ENCODE results near the gene MRPL22.
A peak's percentile ranks its signal among the peaks of the same experiment; 100 is the strongest.

Gene MRPL22

DNA sequence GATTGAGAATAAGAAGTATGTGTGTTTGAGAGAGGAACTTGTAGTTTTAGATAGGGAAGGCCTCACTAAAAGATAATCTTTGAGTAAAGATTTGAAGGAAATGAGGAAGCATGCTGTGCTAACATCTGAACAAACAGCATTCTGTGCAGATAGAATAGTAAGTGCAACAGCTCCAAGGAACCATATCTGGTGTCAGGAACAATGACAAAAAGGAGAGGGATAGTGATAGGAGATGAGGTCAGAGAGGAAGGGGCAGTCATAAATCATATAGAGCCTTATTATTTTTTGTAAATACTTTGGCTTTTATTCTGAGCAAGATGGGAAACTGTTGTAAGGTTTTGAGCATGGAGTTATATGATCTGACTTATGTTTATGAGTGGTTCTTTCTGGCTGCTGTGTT, 3.8 kb downstream of the MRPL22 start:
- Histone ChIP-seq H3K4me3 (ENCODE audit: low read length) (no peak overlapping the region), H3K36me3 (replicated peaks; ENCODE audit: low read depth, low read length) (peaks cover 3% of the 10 kb centered on the region), H4K20me1 (ENCODE audit: insufficient read depth, low read length) (no peaks in the 10 kb centered on the region), H3K9ac (ENCODE audit: low read length) (no peak overlapping the region), H3K27ac (ENCODE audit: low read length) (no peak overlapping the region), H3K79me2 (ENCODE audit: low read length) (peaks cover 72% of the 10 kb centered on the region), H2AFZ (ENCODE audit: low read depth, low read length) (no peak overlapping the region), H3K4me2 (ENCODE audit: low read length) (no peak overlapping the region), H3K9me3 (ENCODE audit: insufficient read depth, low read length) (no peaks in the 10 kb centered on the region), H3K27me3 (ENCODE audit: low read depth, low read length) (no peaks in the 10 kb centered on the region), H3K4me1 (ENCODE audit: low read length) (peaks cover 17% of the 10 kb centered on the region)
- TF ChIP-seq EZH2phosphoT487 (IDR thresholded peaks at IDR 0.05; ENCODE audit: low read depth), result no peak
- TF ChIP-seq, protein P1, sequence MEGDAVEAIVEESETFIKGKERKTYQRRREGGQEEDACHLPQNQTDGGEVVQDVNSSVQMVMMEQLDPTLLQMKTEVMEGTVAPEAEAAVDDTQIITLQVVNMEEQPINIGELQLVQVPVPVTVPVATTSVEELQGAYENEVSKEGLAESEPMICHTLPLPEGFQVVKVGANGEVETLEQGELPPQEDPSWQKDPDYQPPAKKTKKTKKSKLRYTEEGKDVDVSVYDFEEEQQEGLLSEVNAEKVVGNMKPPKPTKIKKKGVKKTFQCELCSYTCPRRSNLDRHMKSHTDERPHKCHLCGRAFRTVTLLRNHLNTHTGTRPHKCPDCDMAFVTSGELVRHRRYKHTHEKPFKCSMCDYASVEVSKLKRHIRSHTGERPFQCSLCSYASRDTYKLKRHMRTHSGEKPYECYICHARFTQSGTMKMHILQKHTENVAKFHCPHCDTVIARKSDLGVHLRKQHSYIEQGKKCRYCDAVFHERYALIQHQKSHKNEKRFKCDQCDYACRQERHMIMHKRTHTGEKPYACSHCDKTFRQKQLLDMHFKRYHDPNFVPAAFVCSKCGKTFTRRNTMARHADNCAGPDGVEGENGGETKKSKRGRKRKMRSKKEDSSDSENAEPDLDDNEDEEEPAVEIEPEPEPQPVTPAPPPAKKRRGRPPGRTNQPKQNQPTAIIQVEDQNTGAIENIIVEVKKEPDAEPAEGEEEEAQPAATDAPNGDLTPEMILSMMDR (IDR thresholded peaks at IDR 0.05; ENCODE audit: low read depth, low read length), result no peak

DNA sequence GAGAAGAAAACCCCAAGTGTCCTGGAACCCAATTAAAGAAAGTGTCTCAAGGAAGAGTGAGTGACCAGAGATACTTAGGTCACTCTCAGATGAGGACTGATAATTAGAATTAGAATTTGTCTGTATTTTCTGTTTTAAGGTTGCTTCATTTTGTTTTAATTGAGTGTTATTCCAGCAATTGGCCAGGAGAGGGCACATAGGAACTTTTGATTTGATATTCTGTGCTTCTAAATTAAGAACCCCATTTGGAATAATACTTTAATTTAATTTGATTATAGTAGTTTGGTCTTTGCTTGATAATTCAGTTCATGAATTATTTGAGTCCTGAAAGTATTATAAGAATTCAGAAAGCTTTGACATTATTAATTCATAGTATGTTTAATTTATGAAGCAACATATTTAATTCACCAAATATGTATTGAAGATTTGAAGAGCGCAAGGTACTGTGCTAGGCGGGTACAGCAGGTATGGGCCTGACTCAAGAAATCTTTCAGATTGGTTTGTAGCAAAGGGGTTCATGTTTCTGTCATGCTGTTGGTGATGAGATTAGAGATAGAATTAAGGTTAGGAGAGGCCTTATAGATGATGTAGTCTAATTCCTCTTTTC, 4.9 kb downstream of the MRPL22 start:
- no peaks in the 10 kb centered on the region for H3K9me3 ChIP-seq (ENCODE audit: insufficient read depth, low read length)
- peaks cover 3% of the 10 kb centered on the region for H3K36me3 ChIP-seq (replicated peaks; ENCODE audit: low read depth, low read length)
- no peak overlapping the region for H3K9ac ChIP-seq (ENCODE audit: low read length)
- H3K4me2 ChIP-seq (ENCODE audit: low read length), result no peak overlapping the region
- H3K27me3 ChIP-seq (ENCODE audit: low read depth, low read length), result no peaks in the 10 kb centered on the region
- no peaks in the 10 kb centered on the region for H4K20me1 ChIP-seq (ENCODE audit: insufficient read depth, low read length)
- no peak overlapping the region for H3K4me3 ChIP-seq (ENCODE audit: low read length)
- H3K27ac ChIP-seq (ENCODE audit: low read length), result no peak overlapping the region
- no peak overlapping the region for H2AFZ ChIP-seq (ENCODE audit: low read depth, low read length)
- H3K79me2 ChIP-seq (ENCODE audit: low read length), result peaks cover 75% of the 10 kb centered on the region
- peaks cover 10% of the 10 kb centered on the region for H3K4me1 ChIP-seq (ENCODE audit: low read length)
- no peak for TF ChIP-seq EZH2phosphoT487 (IDR thresholded peaks at IDR 0.05; ENCODE audit: low read depth)
- TF ChIP-seq, protein P1 (IDR thresholded peaks at IDR 0.05; ENCODE audit: low read depth, low read length), result peak; percentile 46

DNA sequence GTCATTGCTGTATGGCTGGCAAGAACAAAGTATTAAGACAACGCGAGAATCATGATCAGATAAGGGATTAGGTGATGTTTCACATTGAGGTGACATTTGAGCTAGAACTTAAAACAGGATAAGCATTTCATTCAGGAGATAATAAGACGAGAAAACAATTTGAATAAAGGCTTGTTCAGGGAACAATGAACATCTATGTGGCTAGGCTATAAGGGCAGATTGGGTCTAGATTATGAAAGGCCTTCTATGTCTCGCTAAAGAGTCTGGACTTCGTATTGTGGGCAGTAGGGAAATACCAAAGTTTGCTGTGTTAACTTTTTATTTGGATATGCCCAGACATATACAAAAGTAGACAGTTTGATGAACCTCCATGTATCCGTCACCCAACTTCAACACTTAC, 6.9 kb downstream of the MRPL22 start:
- H3K4me2 ChIP-seq (ENCODE audit: low read length), result no peak overlapping the region
- no peak overlapping the region for H3K9ac ChIP-seq (ENCODE audit: low read length)
- H3K4me3 ChIP-seq (ENCODE audit: low read length), result no peak overlapping the region
- H2AFZ ChIP-seq (ENCODE audit: low read depth, low read length), result no peak overlapping the region
- H3K36me3 ChIP-seq (replicated peaks; ENCODE audit: low read depth, low read length), result peaks cover 3% of the 10 kb centered on the region
- H3K9me3 ChIP-seq (ENCODE audit: insufficient read depth, low read length), result no peaks in the 10 kb centered on the region
- H3K27ac ChIP-seq (ENCODE audit: low read length), result no peak overlapping the region
- TF ChIP-seq, protein P1 (IDR thresholded peaks at IDR 0.05; ENCODE audit: low read depth, low read length), result no peak
- TF ChIP-seq EZH2phosphoT487 (IDR thresholded peaks at IDR 0.05; ENCODE audit: low read depth), result no peak
- no peaks in the 10 kb centered on the region for H4K20me1 ChIP-seq (ENCODE audit: insufficient read depth, low read length)
- peaks cover 5% of the 10 kb centered on the region for H3K4me1 ChIP-seq (ENCODE audit: low read length)
- peaks cover 56% of the 10 kb centered on the region for H3K79me2 ChIP-seq (ENCODE audit: low read length)
- H3K27me3 ChIP-seq (ENCODE audit: low read depth, low read length), result no peaks in the 10 kb centered on the region

DNA sequence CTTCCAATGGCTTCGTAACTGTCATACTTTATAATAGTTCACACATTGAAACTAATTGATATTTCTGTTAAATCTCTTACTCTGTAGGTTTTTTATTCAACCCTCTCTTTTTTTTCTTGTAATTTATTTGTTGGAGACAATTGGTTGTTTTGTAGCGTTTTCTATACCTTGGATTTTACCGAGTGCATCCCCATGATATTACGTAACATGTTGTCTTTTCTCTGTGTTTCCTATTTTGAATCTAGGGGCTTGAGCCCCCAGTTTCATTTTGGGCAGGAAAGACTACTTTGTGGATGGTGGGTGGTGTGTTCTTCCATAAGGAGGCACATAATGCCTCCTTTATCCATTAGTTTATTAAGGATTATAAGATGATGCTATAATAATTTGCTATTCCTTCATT, 7.4 kb downstream of the MRPL22 start:
- no peak overlapping the region for H3K9ac ChIP-seq (ENCODE audit: low read length)
- no peak overlapping the region for H2AFZ ChIP-seq (ENCODE audit: low read depth, low read length)
- H4K20me1 ChIP-seq (ENCODE audit: insufficient read depth, low read length), result no peaks in the 10 kb centered on the region
- H3K4me1 ChIP-seq (ENCODE audit: low read length), result peaks cover 5% of the 10 kb centered on the region; the same call in 1 of the 2 replicates
- no peak overlapping the region for H3K4me3 ChIP-seq (ENCODE audit: low read length)
- H3K9me3 ChIP-seq (ENCODE audit: insufficient read depth, low read length), result no peaks in the 10 kb centered on the region
- no peaks in the 10 kb centered on the region for H3K27me3 ChIP-seq (ENCODE audit: low read depth, low read length)
- H3K27ac ChIP-seq (ENCODE audit: low read length), result no peak overlapping the region
- H3K4me2 ChIP-seq (ENCODE audit: low read length), result no peak overlapping the region
- peaks cover 51% of the 10 kb centered on the region for H3K79me2 ChIP-seq (ENCODE audit: low read length)
- TF ChIP-seq, protein P1 (IDR thresholded peaks at IDR 0.05; ENCODE audit: low read depth, low read length), result no peak
- TF ChIP-seq EZH2phosphoT487 (IDR thresholded peaks at IDR 0.05; ENCODE audit: low read depth), result no peak
- H3K36me3 ChIP-seq (replicated peaks; ENCODE audit: low read depth, low read length), result peaks cover 3% of the 10 kb centered on the region

Data from OCI-LY3 (cell line).